GM19238 (cell line): Measurements from ENCODE around the gene RS1.

Source experiments
- DNase-seq: peaks from one replicate; pipeline ENCODE4 v3.0.0; 2011; ENCODE audit warnings: low spot score; ENCODE audit not compliant: insufficient read length

RS1 gene

GRCh38 chrX:18672008-18672407, at the start of gene RS1:
TSS of gene RS1 (minus strand) at chrX:18672108. CDS start at chrX:18672068, 40 bp downstream.
- DNase-seq: no peak

- DNase-seq: no peak
Observed at GRCh38 chrX:18719852-18720251, 47.9 kb upstream of the RS1 start.

GRCh38 chrX:18714910-18715309, 43.0 kb upstream of the RS1 start:
- no peak for DNase-seq

GRCh38 chrX:18709833-18710232, 37.9 kb upstream of the RS1 start:
- no peak for DNase-seq

- no peak for DNase-seq
Observed at GRCh38 chrX:18707426-18708049, 35.6 kb upstream of the RS1 start, which contains the start of gene PPEF1. TSS of gene PPEF1 (plus strand) at chrX:18707645. CDS start at chrX:18707781, 136 bp downstream.

- DNase-seq: no peak
Observed at GRCh38 chrX:18702362-18703195, 30.7 kb upstream of the RS1 start.

GRCh38 chrX:18701621-18702361, 29.9 kb upstream of the RS1 start:
- DNase-seq: no peak

GRCh38 chrX:18698737-18699650, 27.1 kb upstream of the RS1 start:
- no peak for DNase-seq

GRCh38 chrX:18696653-18697052, 24.7 kb upstream of the RS1 start:
- no peak for DNase-seq

DNA sequence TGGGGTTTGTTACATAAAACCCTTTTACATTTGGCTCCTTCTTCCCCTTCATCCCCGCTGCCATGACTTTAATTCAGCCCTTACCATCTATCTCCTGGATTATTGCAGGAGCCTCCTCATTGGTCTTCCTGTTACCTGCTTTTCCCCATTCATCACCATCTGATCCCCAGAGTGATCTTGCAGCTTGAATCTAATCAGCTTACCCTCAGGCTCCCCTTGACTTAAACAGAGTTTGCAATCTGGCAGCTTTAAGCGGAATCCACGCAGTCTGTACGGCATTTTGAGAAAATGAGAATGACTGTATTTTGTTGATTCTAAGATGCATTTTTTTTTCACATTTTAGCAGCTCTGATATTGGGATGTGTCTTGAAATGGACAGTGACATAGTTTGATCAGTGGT, 20.6 kb upstream of the RS1 start:
- no peak for DNase-seq

GRCh38 chrX:18691431-18691830, 19.5 kb upstream of the RS1 start:
- DNase-seq: no peak

DNA sequence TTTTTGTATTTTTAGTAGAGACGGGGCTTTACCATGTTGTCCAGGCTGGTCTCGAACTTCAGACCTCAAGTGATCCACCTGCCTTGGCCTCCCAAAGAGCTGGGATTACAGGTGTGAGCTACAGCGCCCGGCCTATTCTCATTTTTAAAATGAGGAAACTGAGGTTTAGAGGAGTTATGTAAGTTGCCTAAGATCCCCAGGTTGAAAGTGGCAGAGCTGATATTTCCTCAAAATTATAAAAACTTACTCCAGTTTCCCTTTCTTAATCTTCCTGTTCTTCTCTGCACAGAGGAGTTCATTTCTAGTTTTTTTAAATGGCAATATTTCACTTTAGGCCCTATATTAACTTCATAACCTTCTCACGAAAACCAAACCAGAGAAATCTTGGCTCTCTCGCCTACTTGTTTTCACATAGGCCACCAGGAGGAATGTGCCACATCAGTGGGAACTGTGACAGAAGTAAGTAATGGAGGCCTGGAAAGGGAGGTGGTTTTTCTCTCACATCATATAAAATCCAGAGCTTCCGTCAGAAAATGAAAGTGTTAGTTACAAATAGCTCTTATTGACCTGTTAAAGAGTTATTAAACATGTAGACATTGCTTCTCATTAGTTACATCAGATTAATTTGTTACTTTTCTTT, 16.1 kb upstream of the RS1 start:
- no peak for DNase-seq

DNA sequence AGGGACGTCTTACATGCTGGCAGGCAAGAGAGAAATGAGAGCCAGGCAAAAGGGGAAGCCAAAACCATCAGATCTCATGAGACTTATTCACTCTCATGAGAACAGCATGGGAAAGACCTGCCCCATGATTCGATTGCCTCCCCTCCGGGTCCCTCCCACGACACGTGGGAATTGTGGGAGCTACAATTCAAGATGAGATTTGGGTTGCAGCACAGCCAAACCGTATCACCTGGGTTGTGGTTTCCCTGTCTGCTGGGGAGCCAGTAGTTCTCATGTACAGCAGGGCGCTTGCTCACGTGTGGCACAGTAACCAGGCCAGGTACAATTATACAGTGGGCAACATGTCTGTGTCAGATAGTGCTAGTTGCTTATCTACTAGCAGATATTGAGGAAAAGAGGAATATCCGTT, 11.1 kb upstream of the RS1 start:
- no peak for DNase-seq

DNA sequence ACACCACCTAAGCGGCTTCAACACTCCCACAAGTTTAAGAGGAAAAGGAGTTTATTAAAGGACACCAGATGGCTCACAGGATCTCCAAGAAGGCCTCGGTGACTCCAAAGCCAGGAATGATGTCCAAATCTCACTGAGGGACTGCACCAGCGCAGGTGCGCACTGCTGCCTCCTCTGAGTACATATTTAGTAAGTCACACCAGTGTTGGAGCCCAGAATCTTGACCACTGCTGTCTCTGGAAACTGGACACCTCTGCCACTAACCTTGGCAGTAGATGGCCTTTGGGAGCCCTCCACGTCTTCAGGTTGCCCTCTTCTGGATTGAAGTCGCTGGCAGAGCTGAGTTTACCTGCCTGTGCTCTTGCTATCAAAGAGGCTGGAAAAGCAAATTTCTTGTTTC, 10.1 kb upstream of the RS1 start:
- DNase-seq: no peak

- DNase-seq: no peak
Observed at GRCh38 chrX:18677161-18677869, 5.4 kb upstream of the RS1 start.

DNA sequence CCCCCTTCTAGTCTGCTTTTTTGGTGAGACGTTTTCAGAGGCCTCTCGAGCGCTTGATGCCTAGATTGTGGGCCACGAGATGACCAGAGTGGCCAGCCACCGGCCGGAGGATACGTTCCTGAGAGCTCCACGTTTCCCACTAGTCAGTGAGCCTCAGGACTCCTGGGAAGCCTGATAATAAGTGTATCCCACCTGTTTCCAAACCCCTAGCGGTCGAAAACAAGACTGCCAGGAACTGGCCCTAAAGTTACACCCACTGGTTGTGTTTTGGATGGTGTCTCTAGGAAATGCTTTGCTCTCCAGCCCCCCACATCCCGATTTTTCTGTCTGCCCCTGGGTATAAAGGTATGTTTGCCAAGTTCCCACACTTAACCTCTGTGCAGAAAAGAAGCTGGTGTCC, 4.6 kb upstream of the RS1 start:
- no peak for DNase-seq

DNA sequence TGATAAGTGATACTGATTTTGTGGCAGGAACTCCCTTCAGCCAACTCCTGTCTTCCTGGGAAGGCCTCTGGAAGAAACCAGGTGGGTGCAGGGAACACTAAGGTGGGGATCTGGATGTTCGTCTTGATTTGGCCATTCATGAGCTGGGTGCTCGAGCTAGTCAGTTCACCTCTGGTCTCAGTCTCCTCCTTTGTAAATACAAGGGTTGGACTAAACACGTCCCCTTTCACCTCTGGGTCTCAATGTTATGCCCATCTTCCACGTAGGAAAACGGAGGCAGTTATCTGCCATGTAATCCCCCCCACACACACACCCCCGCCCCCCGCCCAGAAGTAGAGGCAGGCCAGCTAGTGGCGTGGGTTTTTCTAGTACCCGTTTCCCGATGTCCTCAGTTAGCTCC, 4.1 kb upstream of the RS1 start:
- DNase-seq: no peak

DNA sequence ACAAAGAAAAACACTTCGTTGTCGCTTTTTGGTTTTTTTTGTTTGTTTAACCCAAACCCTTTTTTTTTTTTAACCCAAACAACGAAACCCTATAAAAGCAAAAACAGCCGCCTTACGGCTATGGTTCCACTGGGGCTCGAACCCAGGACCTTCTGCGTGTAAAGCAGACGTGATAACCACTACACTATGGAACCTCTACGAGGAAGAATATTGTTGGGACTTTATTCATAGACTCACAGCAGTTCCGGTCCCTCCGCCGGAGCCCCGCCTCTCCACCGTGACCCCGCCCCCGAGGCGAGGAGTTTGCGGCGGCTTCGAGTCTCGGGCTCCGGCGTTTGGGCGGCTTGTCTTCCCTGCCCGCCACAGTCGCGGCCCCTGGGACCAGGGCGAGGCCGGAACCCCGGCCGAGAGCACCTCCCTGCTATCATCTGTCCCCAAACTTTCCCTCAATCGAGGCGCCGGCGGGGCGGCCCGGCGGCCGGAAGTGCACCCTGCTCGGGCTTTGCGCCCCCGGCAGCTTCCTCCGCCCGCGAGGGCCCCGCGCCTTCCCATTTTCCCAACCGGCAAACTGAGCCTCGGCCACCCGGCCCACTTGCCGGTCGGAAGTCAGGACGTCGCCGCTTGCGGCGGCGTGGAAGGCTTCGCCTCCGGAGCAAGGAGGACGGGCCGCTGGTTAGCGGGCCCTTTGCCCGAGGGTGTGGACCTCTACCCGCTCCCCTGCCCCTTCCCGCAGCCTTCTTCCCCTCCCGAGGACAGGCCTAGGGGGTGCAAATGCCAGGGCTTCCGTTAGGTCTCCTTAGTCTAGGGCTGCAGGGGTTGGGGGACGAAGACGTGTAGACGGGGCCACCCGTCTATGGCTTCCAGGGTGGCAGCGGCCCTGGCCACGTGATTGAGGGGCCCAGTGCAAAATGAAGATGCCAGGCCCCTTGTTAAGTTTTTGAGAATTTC, 3.2 kb upstream of the RS1 start:
- peak; percentile 61 for DNase-seq

GRCh38 chrX:18674417-18674787, 2.5 kb upstream of the RS1 start:
- no peak for DNase-seq
